OCI-LY7 (cell line): Measurements from ENCODE around the gene GRM4.

ENCODE experiments used
- EZH2phosphoT487 ChIP-seq: fragments of 200-600 bp; sonication (generic); IDR thresholded peaks from 2 replicates; pipeline ENCODE4 v1.6.1; 2018; ENCODE audit warnings: low read depth, borderline replicate concordance, mild to moderate bottlenecking, mixed run types, antibody characterized with exemption, low read length, moderate library complexity, mixed read lengths
- TF ChIP-seq, protein P1 (sequence below): fragments of 200-600 bp; sonication (generic); conservative IDR thresholded peaks from 2 replicates; pipeline ENCODE4 v1.5.1; 2014; ENCODE audit warnings: mild to moderate bottlenecking, antibody characterized with exemption, low read length, moderate library complexity, mixed read lengths

DNA sequence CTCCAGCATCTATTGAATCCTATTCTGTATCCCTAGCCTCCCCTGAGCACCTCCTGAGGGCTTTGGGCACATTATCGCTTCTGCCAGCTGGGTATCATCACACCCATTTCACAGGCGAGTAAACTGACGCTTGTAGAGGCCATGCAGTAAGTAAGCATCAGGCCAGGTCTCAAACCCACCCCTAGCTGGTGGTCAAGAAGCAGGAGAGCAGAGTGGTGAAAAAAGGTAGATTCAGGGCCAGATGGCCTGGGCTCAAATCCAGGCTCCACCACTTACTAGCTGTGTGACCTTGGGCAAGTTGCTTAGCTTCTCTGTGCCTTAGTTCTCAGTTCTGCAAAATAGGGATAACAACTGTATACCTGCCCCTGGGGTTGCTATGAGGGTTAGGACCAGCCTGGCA lies 19.9 kb downstream of the GRM4 start:
- TF ChIP-seq, protein P1, sequence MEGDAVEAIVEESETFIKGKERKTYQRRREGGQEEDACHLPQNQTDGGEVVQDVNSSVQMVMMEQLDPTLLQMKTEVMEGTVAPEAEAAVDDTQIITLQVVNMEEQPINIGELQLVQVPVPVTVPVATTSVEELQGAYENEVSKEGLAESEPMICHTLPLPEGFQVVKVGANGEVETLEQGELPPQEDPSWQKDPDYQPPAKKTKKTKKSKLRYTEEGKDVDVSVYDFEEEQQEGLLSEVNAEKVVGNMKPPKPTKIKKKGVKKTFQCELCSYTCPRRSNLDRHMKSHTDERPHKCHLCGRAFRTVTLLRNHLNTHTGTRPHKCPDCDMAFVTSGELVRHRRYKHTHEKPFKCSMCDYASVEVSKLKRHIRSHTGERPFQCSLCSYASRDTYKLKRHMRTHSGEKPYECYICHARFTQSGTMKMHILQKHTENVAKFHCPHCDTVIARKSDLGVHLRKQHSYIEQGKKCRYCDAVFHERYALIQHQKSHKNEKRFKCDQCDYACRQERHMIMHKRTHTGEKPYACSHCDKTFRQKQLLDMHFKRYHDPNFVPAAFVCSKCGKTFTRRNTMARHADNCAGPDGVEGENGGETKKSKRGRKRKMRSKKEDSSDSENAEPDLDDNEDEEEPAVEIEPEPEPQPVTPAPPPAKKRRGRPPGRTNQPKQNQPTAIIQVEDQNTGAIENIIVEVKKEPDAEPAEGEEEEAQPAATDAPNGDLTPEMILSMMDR = no peak
- no peak for TF ChIP-seq EZH2phosphoT487
